H1 (cell line): Measurements from ENCODE around the gene DPH1. TPM values are rescaled to one million over a fixed set of nuclear protein-coding genes. Genes with fewer than 3 reads are reported as not detected.
A peak's percentile ranks its signal among the peaks of the same experiment; 100 is the strongest.

Source experiments
- ASH2L ChIP-seq: fragments of 200-600, 300-600 bp; sonication (generic); IDR thresholded peaks from one replicate; pipeline ENCODE4 v1.7.1; 2017; ENCODE audit warnings: low read length
- CHD7 ChIP-seq: fragments of 300-600 bp; sonication (generic); IDR thresholded peaks from 2 replicates; pipeline ENCODE4 v1.7.1; 2012; ENCODE audit warnings: low read length, moderate library complexity, mild to moderate bottlenecking, inconsistent platforms; ENCODE audit not compliant: insufficient replicate concordance
- CTBP2 ChIP-seq: IDR thresholded peaks from 2 replicates; pipeline ENCODE4 v1.7.0; 2011; ENCODE audit warnings: borderline replicate concordance, mild to moderate bottlenecking, moderate library complexity, mixed read lengths, low read length; ENCODE audit not compliant: insufficient read depth, insufficient read length
- KDM4A ChIP-seq: IDR thresholded peaks from one replicate; pipeline ENCODE4 v1.7.1; 2012; ENCODE audit warnings: low read depth, mild to moderate bottlenecking, moderate library complexity, low read length, inconsistent platforms; ENCODE audit not compliant: severe bottlenecking
- RAD21 ChIP-seq, 2 experiments: IDR thresholded peaks in 1 of 2; conservative IDR thresholded peaks in 1 of 2; 2 replicates each; pipeline ENCODE4 v1.6.1; 2011; ENCODE audit warnings: low read depth in 2 of 2, low read length in 2 of 2, improper control_type of control experiment in 1 of 2, inconsistent platforms in 1 of 2, mild to moderate bottlenecking in 1 of 2, moderate library complexity in 1 of 2
- polyA plus RNA-seq, 7 experiments: library from polyadenylated mRNA; depleted of rRNA in 3 of 7; stranded (reverse) in 5 of 7; unstranded in 2 of 7; fragments of >200 nt in 5 of 7; fragments of 200-250 nt in 2 of 7; gene quantifications; 1 replicate in 5 of 7; 2 replicates in 1 of 7; 4 replicates in 1 of 7; pipeline versions ENCODE4 v1.2.1 to v1.2.3, GENCODE V29; 2011 to 2013; ENCODE audit warnings: missing spikeins in 2 of 7, mixed read lengths in 2 of 7
- total RNA-seq: library from RNA; stranded (reverse); fragmentation: NEBNext Ultra II Directional; extraction: Animal tissue kit (Norgen Biotek cat#: 25700); gene quantifications from 2 replicates; pipeline ENCODE4 v1.2.1, GENCODE V29; 2021

DPH1 gene
- total and polyA plus RNA-seq, 2 of the 8 experiments (the other 6 are each of a cell fraction or from before 2014, with no cell fraction given): 24.9 to 30.0 TPM

GRCh38 chr17:2053380-2054261 is 23.7 kb downstream of the DPH1 start (continued):
- TF ChIP-seq CHD7: no peak
- peak; percentile 68 for TF ChIP-seq CTBP2
- TF ChIP-seq RAD21 (IDR thresholded peaks at IDR 0.05 in 1 of 2, conservative IDR thresholded peaks at IDR 0.05 in 1 of 2; ENCODE audit: low read depth in 2 of 2, low read length in 2 of 2): peak; percentile 62 to 74
- peak; percentile 34 for TF ChIP-seq KDM4A
- peak; percentile 41 for TF ChIP-seq ASH2L
